ENCODE results near the gene YWHAQ. TPM values are rescaled to one million over a fixed set of nuclear protein-coding genes. Genes with fewer than 3 reads are reported as not detected.

The YWHAQ gene
- total and polyA plus RNA-seq, 8 donors, result 70.1 to 170 (median 152) TPM

GRCh38 chr2:9653485-9654271, 22.9 kb upstream of the YWHAQ start:
- TF ChIP-seq, protein P1, sequence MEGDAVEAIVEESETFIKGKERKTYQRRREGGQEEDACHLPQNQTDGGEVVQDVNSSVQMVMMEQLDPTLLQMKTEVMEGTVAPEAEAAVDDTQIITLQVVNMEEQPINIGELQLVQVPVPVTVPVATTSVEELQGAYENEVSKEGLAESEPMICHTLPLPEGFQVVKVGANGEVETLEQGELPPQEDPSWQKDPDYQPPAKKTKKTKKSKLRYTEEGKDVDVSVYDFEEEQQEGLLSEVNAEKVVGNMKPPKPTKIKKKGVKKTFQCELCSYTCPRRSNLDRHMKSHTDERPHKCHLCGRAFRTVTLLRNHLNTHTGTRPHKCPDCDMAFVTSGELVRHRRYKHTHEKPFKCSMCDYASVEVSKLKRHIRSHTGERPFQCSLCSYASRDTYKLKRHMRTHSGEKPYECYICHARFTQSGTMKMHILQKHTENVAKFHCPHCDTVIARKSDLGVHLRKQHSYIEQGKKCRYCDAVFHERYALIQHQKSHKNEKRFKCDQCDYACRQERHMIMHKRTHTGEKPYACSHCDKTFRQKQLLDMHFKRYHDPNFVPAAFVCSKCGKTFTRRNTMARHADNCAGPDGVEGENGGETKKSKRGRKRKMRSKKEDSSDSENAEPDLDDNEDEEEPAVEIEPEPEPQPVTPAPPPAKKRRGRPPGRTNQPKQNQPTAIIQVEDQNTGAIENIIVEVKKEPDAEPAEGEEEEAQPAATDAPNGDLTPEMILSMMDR (IDR thresholded peaks at IDR 0.05), result no peak
- Histone ChIP-seq H3K27me3 (no peaks in the 10 kb centered on the region), H3K36me3 (no peaks in the 10 kb centered on the region), H3K9me3 (no peaks in the 10 kb centered on the region), H3K4me1 (no peaks in the 10 kb centered on the region), H3K4me3 (no peak overlapping the region), H3K27ac (no peak overlapping the region)
- 69 to 73% methylated on average over 10 of the region's 10 CpGs for WGBS, 2 donors
- intact Hi-C loops (cut with DNase I), result no loop called here
- no peak for FAIRE-seq
- no peak for DNase-seq
- no peak for ATAC-seq

DNA sequence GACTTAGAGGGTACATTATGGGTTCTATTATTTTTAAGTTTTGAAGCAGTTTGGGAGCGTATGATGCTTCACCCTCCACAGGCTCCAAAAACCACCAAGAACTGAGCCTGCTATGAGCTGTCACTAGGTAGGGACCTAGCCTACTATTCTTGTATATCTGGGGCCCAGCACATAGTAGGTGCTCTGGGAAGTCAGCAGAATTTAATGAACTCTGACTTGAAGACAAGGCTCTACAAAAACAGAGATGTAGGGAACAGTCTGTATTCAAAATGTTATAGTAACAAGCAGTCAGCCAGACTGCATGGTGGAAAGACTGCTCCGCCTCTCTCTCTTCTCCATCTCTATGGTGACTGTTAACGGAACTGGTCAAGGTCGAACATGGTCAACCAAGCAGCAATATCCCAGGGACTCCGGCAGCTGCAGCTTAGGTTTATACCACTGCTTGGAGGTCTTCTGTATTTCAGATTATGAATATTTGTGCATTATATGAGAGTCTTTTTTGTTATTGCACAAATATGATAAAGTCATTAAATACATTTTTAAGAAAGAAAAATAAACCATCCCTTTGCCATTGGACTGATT, 22.2 kb upstream of the YWHAQ start:
- no peaks in the 10 kb centered on the region for H3K36me3 ChIP-seq
- H3K9me3 ChIP-seq, result no peaks in the 10 kb centered on the region
- 40 to 49% methylated on average over 5 of the region's 5 CpGs for WGBS, 2 donors
- TF ChIP-seq, protein P1 (IDR thresholded peaks at IDR 0.05), result no peak
- intact Hi-C loops (cut with DNase I), result no loop called here
- DNase-seq (no peak), FAIRE-seq (no peak), ATAC-seq (peak in 3 of 4 donors; percentile 58 to 74 (median 67))
- no peak overlapping the region for H3K27ac ChIP-seq
- no peaks in the 10 kb centered on the region for H3K4me1 ChIP-seq
- H3K27me3 ChIP-seq, result no peaks in the 10 kb centered on the region
- H3K4me3 ChIP-seq, result no peak overlapping the region

DNA sequence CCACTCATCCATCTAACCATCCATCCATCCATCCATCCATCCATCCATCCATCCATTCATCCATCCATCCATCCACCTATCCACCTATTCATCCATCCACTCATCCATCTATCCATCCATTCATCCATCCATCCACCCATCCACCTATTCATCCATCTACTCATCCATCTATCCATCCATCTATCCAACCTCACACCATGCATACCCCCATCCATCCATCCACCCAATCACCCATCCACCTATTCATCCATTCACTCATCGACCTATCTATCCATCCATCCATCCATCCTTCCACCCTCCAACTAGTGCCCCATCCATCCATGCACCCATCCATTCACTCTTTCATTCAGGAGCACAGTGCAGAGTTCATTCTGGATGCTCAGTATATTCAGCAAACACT, 21.5 kb upstream of the YWHAQ start:
- Histone ChIP-seq H3K36me3 (no peaks in the 10 kb centered on the region), H3K4me1 (no peaks in the 10 kb centered on the region), H3K4me3 (no peak overlapping the region), H3K9me3 (no peaks in the 10 kb centered on the region), H3K27ac (no peak overlapping the region), H3K27me3 (no peaks in the 10 kb centered on the region)
- ATAC-seq, result no peak
- FAIRE-seq, result no peak
- intact Hi-C loops (cut with DNase I), result no loop called here
- TF ChIP-seq, protein P1 (IDR thresholded peaks at IDR 0.05), result no peak
- 81 to 88% methylated on average over 1 of the region's 1 CpG for WGBS, 2 donors
- DNase-seq, result no peak

DNA sequence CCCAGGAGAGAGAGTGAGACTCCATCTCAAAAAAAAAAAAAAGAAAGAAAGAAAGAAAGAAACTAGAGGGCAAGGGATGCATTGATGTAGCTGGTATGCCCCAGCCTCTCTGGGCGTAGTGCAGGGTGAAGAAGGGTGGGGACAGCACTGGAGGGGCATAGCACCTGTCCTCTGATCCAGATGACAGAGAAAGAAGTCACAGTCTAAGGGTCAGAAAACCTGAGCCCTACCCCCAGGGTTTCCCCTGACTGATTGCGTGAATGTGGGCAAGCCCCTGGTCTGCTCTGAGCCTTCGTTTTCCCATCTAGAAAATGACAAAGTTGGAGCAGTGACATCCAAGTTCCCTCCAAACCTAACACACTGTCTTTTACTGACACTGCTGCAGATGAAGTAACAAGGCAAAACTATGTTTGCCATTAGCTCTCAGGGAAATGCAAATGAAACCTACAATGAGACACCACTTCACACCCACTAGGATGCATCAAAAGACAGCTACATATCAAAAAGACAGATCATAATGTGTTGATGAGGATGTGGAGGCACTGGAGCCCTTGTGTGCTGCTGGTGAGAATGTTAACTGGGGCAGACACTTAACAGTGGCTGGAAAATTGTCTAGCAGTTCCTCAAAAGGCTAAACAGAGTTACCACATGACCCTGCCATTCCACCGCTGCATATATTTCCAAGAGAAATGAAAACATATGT, 19.5 kb upstream of the YWHAQ start:
- H3K27me3 ChIP-seq, result no peaks in the 10 kb centered on the region
- H3K27ac ChIP-seq, result no peak overlapping the region
- intact Hi-C loops (cut with DNase I), result no loop called here
- FAIRE-seq, result no peak
- WGBS, 2 donors, result 68 to 79% methylated on average over 4 of the region's 4 CpGs
- peaks cover 0 to under 1% (median 0%) of the 10 kb centered on the region in 3 donors for H3K4me1 ChIP-seq
- ATAC-seq, result no peak
- TF ChIP-seq, protein P1 (IDR thresholded peaks at IDR 0.05), result no peak
- no peak for DNase-seq
- H3K36me3 ChIP-seq, result no peaks in the 10 kb centered on the region
- no peaks in the 10 kb centered on the region for H3K9me3 ChIP-seq
- H3K4me3 ChIP-seq, result no peak overlapping the region

All from pancreas (tissue), 10 donors.